Gastrocnemius medialis (tissue), 4 donors: ENCODE measurements around the gene SLC25A39.

ENCODE experiments used
- POLR2A ChIP-seq, 2 donors: fragments of 450-650 bp; IDR thresholded peaks; one replicate each; pipeline ENCODE4 v1.6.1; 2017; ENCODE audit warnings: antibody characterized with exemption in 2 of 2, mild to moderate bottlenecking in 2 of 2, moderate library complexity in 2 of 2
- TF ChIP-seq, protein P1 (sequence below), 5 experiments: fragments of 450-650 bp in 3 of 5; fragments of 200-600 bp in 2 of 5; sonication (generic) in 2 of 5; IDR thresholded peaks in 4 of 5; conservative IDR thresholded peaks in 1 of 5; 1 replicate in 4 of 5; 2 replicates in 1 of 5; pipeline ENCODE4 v1.5.1; 2016 to 2019; ENCODE audit warnings: antibody characterized with exemption in 5 of 5, mild to moderate bottlenecking in 3 of 5, moderate library complexity in 3 of 5

DNA sequence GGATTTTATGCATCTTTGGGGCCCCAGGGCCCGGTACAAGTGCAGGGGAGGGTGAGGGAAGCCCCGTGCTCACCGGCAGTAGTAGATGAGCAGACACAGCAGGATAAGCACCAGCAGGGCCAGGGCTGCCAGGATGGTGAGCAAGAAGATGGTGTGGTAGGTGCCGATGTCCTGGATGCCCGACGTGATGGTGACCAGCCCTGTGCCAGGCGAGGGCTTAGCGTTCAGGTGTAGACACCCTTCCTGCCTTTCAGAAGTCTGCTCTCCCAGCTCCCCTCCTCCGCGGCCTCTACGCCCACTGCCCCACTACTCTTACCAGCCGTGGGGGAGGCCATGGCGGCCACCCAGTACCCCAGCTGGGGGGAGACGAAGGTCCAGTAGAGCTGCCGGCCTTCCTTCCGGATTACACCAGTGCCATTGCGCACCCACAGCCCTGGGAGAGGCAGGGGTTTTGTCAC is 31.0 kb upstream of the SLC25A39 start:
- TF ChIP-seq, protein P1, sequence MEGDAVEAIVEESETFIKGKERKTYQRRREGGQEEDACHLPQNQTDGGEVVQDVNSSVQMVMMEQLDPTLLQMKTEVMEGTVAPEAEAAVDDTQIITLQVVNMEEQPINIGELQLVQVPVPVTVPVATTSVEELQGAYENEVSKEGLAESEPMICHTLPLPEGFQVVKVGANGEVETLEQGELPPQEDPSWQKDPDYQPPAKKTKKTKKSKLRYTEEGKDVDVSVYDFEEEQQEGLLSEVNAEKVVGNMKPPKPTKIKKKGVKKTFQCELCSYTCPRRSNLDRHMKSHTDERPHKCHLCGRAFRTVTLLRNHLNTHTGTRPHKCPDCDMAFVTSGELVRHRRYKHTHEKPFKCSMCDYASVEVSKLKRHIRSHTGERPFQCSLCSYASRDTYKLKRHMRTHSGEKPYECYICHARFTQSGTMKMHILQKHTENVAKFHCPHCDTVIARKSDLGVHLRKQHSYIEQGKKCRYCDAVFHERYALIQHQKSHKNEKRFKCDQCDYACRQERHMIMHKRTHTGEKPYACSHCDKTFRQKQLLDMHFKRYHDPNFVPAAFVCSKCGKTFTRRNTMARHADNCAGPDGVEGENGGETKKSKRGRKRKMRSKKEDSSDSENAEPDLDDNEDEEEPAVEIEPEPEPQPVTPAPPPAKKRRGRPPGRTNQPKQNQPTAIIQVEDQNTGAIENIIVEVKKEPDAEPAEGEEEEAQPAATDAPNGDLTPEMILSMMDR (IDR thresholded peaks at IDR 0.05 in 4 of 5, conservative IDR thresholded peaks at IDR 0.05 in 1 of 5): no peak
- TF ChIP-seq POLR2A (IDR thresholded peaks at IDR 0.05): no peak
